Measurements from ENCODE around the gene HTR5A.

HTR5A gene

GRCh38 chr7:155090684-155091083 is 20.6 kb downstream of the HTR5A start:
- DNase-seq (ENCODE audit: low read depth), result no peak

DNA sequence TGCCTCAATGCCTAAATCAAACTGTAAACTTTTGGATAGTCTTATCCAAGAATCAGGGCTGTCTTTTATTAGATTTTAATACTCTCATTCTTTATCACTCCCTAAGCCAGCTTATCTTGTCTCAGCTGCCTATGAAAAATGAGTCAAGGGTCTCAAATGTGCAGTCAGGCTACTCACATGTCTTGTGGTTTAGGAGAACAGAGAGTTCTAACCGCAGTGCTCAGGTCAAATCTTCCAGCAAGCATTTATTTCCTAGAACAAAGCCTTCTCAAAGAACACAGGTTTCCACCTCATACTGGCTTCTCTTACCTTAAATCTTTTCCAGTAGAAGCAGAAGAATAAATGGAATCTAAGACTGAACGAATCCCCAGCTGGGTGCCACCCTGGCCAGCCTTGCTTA is 23.5 kb downstream of the HTR5A start:
- no peak for DNase-seq (ENCODE audit: low read depth)

DNA sequence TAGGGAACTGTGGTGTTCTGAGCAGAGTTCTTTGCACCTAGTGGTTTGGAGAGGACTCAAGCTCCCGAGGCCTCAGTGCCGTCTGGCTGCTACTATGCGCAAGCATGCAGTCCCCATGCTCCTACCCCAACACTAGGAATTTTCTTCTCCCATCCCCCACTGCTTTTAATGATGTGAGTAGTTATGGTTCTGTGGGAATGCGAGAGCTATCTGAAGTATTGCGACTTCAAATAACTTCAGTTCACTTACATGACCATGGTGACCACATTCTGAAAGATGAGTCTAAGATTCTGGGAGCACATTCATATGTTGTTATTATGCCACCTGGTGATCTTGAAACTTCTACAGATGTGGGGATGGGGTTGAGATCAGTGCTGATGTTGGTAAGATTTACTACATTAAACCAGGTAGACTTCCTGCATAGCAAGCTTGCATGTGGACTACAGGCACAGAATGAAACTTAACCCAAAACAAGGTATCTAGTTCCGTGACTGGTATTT is 24.6 kb downstream of the HTR5A start:
- DNase-seq (ENCODE audit: low read depth), result no peak

DNA sequence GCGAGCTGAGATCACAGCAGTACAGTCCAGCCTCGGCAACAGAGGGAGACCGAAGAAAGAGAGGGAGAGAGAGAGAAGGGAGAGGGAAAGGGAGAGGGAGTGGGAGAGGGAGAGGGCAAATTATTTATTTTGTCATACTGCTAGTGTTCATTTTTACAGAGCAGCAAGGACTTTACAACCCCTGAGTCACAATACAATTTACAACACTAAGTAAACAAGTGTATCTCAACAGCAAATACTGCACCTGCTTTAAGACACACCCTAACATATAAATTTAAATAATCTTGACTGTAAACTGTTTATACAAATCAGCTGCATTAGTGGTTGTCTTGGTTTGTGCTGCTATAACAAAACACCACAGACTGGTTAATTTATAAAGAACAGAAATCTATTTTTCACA is 27.2 kb downstream of the HTR5A start:
- DNase-seq (ENCODE audit: low read depth), result no peak

DNA sequence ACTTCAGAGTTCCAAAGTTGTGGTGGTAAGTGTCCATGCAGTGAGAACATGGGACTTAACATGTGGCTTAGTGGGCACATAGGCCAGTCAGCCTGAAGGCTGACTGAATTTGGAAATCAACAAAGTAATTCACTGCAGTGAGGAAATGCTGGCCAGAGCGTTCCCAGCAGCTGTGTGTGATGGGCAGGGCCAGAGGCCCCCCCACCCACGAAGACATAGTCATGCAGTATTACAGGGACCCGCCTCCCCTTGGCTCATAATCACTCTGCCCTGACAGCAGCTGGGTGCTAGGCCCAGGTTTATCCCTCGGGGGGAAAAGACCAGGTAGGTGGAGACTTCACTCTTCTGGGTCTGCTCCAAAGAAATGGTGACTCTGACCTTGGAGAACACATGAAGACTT is 33.7 kb downstream of the HTR5A start:
- DNase-seq (ENCODE audit: low read depth), result no peak

- no peak for DNase-seq (ENCODE audit: low read depth)
Observed at GRCh38 chr7:155104913-155105312, 34.8 kb downstream of the HTR5A start.

GRCh38 chr7:155106356-155106755 is 36.2 kb downstream of the HTR5A start:
- no peak for DNase-seq (ENCODE audit: low read depth)

DNA sequence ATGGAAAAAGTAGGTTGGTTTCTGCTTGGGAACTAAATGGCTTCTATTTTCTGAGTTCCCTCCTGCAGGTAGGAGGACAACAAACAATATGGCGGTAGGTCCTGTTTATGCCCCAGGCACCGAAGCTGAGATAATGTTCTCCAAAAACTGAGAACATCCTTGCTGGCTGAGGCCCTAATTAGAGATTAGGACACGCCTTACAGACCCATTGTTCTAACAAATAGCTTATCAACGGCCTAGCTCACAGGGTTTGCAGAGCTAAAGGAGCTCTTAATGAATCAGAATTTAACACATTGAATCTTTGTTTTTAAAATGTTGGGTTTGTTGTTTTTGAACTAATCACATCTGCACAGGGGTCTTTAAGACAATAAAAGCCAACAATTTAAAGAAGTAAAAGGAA is 37.0 kb downstream of the HTR5A start:
- DNase-seq (ENCODE audit: low read depth), result no peak

DNA sequence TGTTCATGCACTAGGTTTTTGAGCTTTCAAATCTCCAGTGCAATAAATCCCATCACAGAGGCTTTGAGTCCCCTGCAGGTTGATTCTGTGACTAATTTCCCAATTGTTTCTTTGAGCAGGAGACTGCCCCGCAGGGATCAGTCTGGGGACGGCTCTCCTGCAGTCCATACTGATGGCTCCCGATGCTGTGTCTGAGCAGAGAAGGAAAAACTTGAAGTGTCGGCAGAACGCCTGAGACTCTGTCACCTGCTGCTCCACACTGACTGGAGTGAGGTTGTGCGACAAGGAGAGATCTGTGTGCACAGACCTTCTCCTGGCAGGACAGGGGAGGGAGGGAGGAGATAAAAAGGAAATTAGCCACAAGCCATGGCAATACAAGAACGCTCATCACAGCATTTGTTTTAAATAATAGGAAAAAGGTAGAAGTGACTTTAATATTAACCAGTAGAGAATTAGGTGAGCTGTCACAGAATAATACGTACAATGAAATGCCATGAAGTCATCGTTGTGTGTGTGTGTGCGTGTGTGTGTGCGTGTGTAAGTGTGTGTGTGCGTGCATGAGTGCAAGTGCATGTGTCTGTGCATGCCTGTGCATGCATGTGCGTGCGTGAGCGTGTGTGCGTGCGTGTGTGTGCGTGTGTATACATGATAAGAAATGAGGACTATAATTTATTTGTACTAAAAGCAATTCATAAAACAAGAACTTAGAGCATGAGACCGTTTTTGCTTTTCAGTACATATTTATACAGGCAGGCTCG is 38.2 kb downstream of the HTR5A start:
- DNase-seq (ENCODE audit: low read depth), result no peak

- no peak for DNase-seq (ENCODE audit: low read depth)
Observed at GRCh38 chr7:155109121-155109520, 39.0 kb downstream of the HTR5A start.

- no peak for DNase-seq (ENCODE audit: low read depth)
Observed at GRCh38 chr7:155115288-155115687, 45.2 kb downstream of the HTR5A start.

- no peak for DNase-seq (ENCODE audit: low read depth)
Observed at GRCh38 chr7:155119801-155120382, 49.8 kb downstream of the HTR5A start.

DNA sequence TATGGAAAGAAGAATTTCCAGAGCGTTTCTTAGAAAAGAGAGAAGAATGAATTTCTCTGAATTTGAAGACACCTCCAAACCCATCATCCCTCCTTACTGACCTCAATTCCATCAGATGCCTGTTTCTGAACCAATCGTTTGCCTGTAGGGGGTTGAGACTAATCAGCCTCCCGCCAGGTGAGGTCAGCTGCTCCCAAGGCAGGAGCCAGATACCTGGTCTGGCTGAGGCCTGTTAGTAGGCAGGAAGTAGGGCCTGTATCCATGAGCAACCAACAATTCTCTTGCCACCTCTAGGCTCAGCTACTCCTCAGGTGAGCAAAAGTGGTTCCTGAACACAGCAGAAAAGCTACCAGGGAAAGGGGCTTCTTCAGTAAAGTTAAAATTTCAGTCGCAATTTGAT is 50.3 kb downstream of the HTR5A start:
- DNase-seq (ENCODE audit: low read depth), result no peak

DNA sequence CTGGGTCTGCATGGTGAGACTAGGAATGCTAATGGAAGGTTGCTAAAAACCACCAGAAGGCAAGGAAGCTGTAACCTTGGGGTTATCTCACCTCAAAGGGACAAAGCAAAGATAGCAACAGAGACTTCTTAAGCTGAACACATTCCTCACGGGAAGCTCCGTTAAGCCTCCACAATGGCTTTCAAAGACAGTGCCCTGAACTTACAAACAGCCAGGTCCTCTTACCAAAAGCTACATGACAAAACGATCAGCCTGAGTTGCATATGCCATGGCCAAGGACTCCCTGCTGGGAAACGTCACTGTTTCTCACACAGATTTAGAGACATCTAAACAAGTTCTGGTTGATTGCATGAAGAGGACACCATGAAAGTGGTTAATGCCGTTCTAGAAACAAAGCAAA is 52.7 kb downstream of the HTR5A start:
- DNase-seq (ENCODE audit: low read depth), result no peak

DNA sequence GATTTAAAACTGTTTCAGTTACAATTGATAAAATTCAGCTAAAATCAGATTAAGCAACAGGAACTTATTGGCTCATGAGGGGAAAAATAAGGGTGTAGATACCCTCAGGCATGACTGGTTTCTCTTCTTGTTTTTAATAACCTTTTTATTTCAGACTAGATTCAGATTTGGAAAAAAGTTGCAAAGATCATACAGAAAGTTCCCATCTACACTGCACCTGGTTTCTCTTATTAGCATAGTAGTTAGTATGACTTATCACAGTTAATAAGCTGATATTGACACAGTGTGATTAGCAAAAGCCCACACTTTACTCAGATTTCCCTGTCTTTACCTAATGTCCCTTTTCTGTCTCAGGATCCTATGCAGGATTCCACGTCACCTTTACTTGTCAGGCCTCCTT is 53.3 kb downstream of the HTR5A start:
- no peak for DNase-seq (ENCODE audit: low read depth)

- DNase-seq (ENCODE audit: low read depth), result no peak
Observed at GRCh38 chr7:155124706-155125105, 54.6 kb downstream of the HTR5A start.

DNA sequence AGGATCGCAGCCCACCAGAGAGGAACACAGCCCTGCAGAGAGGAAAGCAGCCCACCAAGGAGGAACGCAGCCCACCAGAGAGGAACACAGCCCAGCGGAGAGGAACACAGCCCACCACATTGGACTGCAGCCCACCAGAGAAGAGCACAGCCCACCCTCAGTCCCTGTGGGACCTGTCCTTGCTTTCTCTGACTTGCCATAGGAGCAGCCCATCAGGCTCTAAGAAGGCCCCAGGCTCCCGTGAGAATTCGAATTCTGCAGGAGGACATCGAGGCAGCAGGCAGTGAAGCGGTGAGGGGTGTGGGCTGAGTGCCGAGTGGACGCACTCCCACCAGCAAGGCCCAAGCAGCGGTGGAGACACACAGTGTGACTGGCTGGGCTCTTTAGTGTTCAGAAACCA is 59.1 kb downstream of the HTR5A start:
- no peak for DNase-seq (ENCODE audit: low read depth)

GRCh38 chr7:155129789-155130188 is 59.7 kb downstream of the HTR5A start:
- DNase-seq (ENCODE audit: low read depth), result no peak

DNA sequence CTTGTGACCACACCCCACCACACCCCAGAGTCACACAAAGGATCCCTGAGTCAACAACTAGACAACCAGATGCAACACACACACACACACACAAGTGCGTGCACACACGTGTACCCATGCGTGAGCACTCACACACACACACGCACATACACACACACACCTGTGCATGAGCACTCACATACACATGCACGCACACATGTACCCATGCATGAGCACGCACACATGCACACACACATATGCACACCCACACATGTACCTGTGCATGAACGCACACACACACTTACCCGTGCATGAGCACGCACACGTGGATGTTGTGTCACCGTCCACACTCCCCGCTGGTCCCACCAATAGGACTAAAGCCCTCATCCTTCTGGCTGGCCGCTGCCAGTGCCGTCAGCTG is 60.4 kb downstream of the HTR5A start:
- DNase-seq (ENCODE audit: low read depth), result no peak

DNA sequence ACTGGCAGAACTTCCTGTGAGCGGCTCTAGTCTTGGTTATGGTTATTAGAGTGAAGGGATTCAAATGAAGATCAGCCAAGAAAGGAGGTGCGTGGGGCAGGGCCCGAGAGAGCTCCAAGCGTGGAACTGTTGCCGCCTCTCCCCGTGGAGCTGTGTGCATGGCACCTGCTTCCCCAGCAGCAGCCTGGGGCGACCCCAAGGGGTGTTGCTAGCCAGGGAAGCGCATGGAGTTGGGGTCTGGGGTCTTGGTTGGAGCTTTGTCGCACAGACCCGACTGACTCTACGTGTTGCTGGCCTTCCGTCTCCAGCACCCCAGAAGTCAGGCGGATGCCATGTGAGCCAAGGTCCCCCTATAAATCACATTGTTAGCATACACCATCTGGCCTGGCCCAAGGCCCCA is 61.0 kb downstream of the HTR5A start:
- no peak for DNase-seq (ENCODE audit: low read depth)

- DNase-seq (ENCODE audit: low read depth), result no peak
Observed at GRCh38 chr7:155132431-155132830, 62.3 kb downstream of the HTR5A start.

- DNase-seq (ENCODE audit: low read depth), result no peak
Observed at GRCh38 chr7:155136619-155137243, 66.6 kb downstream of the HTR5A start.
